ENCODE results near the gene CAPZB. TPM values are rescaled to one million over a fixed set of nuclear protein-coding genes. Genes with fewer than 3 reads are reported as not detected.

CAPZB gene
- polyA plus RNA-seq, 1 donor from 2014 or later, result 159 TPM

DNA sequence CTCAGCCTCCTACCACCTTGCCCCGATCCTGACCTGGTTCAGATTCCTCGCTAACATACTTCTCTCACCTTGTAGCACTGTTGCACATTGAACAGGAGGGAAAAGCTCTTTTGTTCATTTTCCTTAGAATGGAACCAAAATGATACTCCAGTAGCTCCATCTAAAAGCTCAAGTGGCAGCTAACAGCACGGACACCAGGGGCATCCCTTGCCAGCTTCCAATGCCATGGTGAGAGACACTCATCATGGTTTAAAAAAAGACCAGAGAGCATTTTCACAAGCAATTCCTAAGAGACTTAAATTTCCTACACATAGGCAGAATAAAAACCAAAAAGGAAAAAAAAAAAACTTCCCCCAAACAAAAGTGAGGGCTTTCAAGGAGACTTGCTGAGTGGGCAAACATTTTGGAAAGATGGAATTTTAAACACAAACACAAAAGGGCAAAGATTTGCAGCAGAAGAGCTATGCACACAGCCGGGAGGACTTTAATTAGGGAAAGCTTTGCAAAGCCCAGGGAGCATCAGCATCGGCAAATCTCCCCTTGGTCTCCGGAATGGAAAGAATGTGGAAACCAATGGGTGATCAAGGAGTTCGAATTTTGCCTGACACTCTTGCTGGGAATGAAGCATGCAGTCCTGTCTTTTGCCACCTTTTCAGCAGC is 84.3 kb downstream of the CAPZB start:
- Histone ChIP-seq H3K79me2 (replicated peaks; ENCODE audit: insufficient read depth, low read length) (no peaks in the 10 kb centered on the region), H3K9ac (ENCODE audit: low read length) (no peak overlapping the region), H3K36me3 (ENCODE audit: insufficient read depth, low read length) (no peaks in the 10 kb centered on the region), H3F3A (ENCODE audit: insufficient read depth, low read length, poor library complexity, severe bottlenecking) (no peaks in the 10 kb centered on the region), H3K9me3 (ENCODE audit: low read length) (no peaks in the 10 kb centered on the region), H4K20me1 (ENCODE audit: insufficient read depth) (no peaks in the 10 kb centered on the region), H3K4me2 (ENCODE audit: low read length) (no peak overlapping the region), H2AFZ (ENCODE audit: low read depth, low read length) (no peak overlapping the region), H3K27me3 (ENCODE audit: insufficient read depth, low read depth, low read length) (no peaks in the 10 kb centered on the region), H3K4me3 (ENCODE audit: low read length) (no peak overlapping the region), H3K9me2 (ENCODE audit: insufficient read depth, low read length) (no peaks in the 10 kb centered on the region), H3K27ac (ENCODE audit: low read length) (no peak overlapping the region)
- no peak for TF ChIP-seq MXI1 (conservative IDR thresholded peaks at IDR 0.05; ENCODE audit: poor library complexity, severe bottlenecking)
- TF ChIP-seq EZH2 (IDR thresholded peaks at IDR 0.05; ENCODE audit: borderline replicate concordance, insufficient read depth, low read length, poor library complexity, severe bottlenecking), result no peak
- no peak for TF ChIP-seq TAF1 (IDR thresholded peaks at IDR 0.05; ENCODE audit: low read depth)
- no peak for TF ChIP-seq REST (IDR thresholded peaks at IDR 0.05; ENCODE audit: borderline replicate concordance)
- TF ChIP-seq SMC3 (conservative IDR thresholded peaks at IDR 0.05; ENCODE audit: poor library complexity), result no peak
- no peak for TF ChIP-seq RAD21 (conservative IDR thresholded peaks at IDR 0.05)
- no peak for TF ChIP-seq POLR2AphosphoS5 (IDR thresholded peaks at IDR 0.05)
- no peak for TF ChIP-seq CTCF (IDR thresholded peaks at IDR 0.05; ENCODE audit: poor library complexity, severe bottlenecking)
- TF ChIP-seq EP300 (conservative IDR thresholded peaks at IDR 0.05; ENCODE audit: poor library complexity, severe bottlenecking), result no peak

DNA sequence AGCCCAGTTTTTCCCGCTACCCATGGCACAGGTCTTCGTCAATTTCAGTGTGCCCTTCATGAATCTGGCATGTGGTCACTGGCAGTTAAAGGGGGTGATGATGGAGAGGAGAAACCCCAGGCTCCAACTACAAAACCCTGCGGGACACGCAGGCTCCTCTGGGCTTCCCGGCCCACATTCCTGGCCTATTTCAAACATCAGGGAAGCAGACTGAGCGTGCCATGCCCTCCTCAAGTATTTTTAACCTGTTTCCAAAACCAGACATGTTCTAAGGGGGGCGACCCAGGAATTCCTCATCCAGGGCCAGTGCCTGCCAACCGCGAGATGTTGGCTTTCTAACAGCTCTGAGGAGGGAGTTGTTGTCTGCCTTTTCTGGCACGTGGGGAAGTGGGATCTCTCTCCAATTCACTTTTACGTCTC is 85.1 kb downstream of the CAPZB start:
- H3K4me2 ChIP-seq (ENCODE audit: low read length), result no peak overlapping the region
- no peaks in the 10 kb centered on the region for H4K20me1 ChIP-seq (ENCODE audit: insufficient read depth)
- H3K9me2 ChIP-seq (ENCODE audit: insufficient read depth, low read length), result no peaks in the 10 kb centered on the region
- no peaks in the 10 kb centered on the region for H3K79me2 ChIP-seq (replicated peaks; ENCODE audit: insufficient read depth, low read length)
- no peaks in the 10 kb centered on the region for H3K27me3 ChIP-seq (ENCODE audit: insufficient read depth, low read depth, low read length)
- no peaks in the 10 kb centered on the region for H3K9me3 ChIP-seq (ENCODE audit: low read length)
- H2AFZ ChIP-seq (ENCODE audit: low read depth, low read length), result no peak overlapping the region
- H3K27ac ChIP-seq (ENCODE audit: low read length), result no peak overlapping the region
- no peak overlapping the region for H3K4me3 ChIP-seq (ENCODE audit: low read length)
- no peaks in the 10 kb centered on the region for H3K36me3 ChIP-seq (ENCODE audit: insufficient read depth, low read length)
- H3K9ac ChIP-seq (ENCODE audit: low read length), result no peak overlapping the region
- H3F3A ChIP-seq (ENCODE audit: insufficient read depth, low read length, poor library complexity, severe bottlenecking), result no peaks in the 10 kb centered on the region
- TF ChIP-seq MXI1 (conservative IDR thresholded peaks at IDR 0.05; ENCODE audit: poor library complexity, severe bottlenecking), result no peak
- no peak for TF ChIP-seq POLR2AphosphoS5 (IDR thresholded peaks at IDR 0.05)
- no peak for TF ChIP-seq EZH2 (IDR thresholded peaks at IDR 0.05; ENCODE audit: borderline replicate concordance, insufficient read depth, low read length, poor library complexity, severe bottlenecking)
- no peak for TF ChIP-seq RAD21 (conservative IDR thresholded peaks at IDR 0.05)
- no peak for TF ChIP-seq REST (IDR thresholded peaks at IDR 0.05; ENCODE audit: borderline replicate concordance)
- no peak for TF ChIP-seq TAF1 (IDR thresholded peaks at IDR 0.05; ENCODE audit: low read depth)
- TF ChIP-seq SMC3 (conservative IDR thresholded peaks at IDR 0.05; ENCODE audit: poor library complexity), result no peak
- no peak for TF ChIP-seq CTCF (IDR thresholded peaks at IDR 0.05; ENCODE audit: poor library complexity, severe bottlenecking)
